GM23248 (cell line): ENCODE data around the gene FAM186B. TPM values are rescaled to one million over a fixed set of nuclear protein-coding genes. Genes with fewer than 3 reads are reported as not detected.

ENCODE experiments used
- DNase-seq: peaks from one replicate; pipeline ENCODE4 v3.0.0-alpha.2; 2015
- H2AFZ ChIP-seq: fragments of 200-600 bp; sonication (generic); 2 replicates; pipeline ENCODE4 v1.6.1; 2016; ENCODE audit warnings: antibody characterized with exemption
- H3F3A ChIP-seq: fragments of 200-600 bp; sonication (generic); 2 replicates; pipeline ENCODE4 v1.6.1; 2016; ENCODE audit warnings: mild to moderate bottlenecking, antibody characterized with exemption, mixed run types; ENCODE audit not compliant: insufficient read depth
- H3K27ac ChIP-seq: fragments of 200-600 bp; sonication (generic); 2 replicates; pipeline ENCODE4 v1.5.1; 2016; ENCODE audit warnings: mild to moderate bottlenecking
- H3K27me3 ChIP-seq: fragments of 200-600 bp; sonication (generic); replicated peaks from 2 replicates; pipeline ENCODE4 v1.6.1; 2016; ENCODE audit warnings: mild to moderate bottlenecking; ENCODE audit not compliant: insufficient read depth
- H3K36me3 ChIP-seq: fragments of 200-600 bp; sonication (generic); 2 replicates; pipeline ENCODE4 v1.6.1; 2016; ENCODE audit warnings: low read depth, mild to moderate bottlenecking
- H3K4me1 ChIP-seq: fragments of 200-600 bp; sonication (generic); 2 replicates; pipeline ENCODE4 v1.6.1; 2016; ENCODE audit warnings: mild to moderate bottlenecking; ENCODE audit not compliant: insufficient read depth
- H3K4me2 ChIP-seq: fragments of 200-600 bp; sonication (generic); one replicate; pipeline ENCODE4 v1.6.1; 2016; ENCODE audit warnings: mild to moderate bottlenecking; ENCODE audit not compliant: unreplicated experiment
- H3K4me3 ChIP-seq: fragments of 200-600 bp; sonication (generic); 2 replicates; pipeline ENCODE4 v1.5.1; 2016; ENCODE audit warnings: mild to moderate bottlenecking
- H3K79me2 ChIP-seq: fragments of 200-600 bp; sonication (generic); 2 replicates; pipeline ENCODE4 v1.6.1; 2016; ENCODE audit warnings: mild to moderate bottlenecking; ENCODE audit not compliant: insufficient read depth
- H3K9ac ChIP-seq: fragments of 200-600 bp; sonication (generic); 2 replicates; pipeline ENCODE4 v1.6.1; 2016; ENCODE audit warnings: mild to moderate bottlenecking
- H3K9me2 ChIP-seq: fragments of 200-600 bp; sonication (generic); 2 replicates; pipeline ENCODE4 v1.6.1; 2016; ENCODE audit warnings: mixed run types, mild to moderate bottlenecking, moderate library complexity; ENCODE audit not compliant: insufficient read depth
- H3K9me3 ChIP-seq: fragments of 200-600 bp; sonication (generic); one replicate; pipeline ENCODE4 v1.6.1; 2017; ENCODE audit warnings: low read depth
- H4K20me1 ChIP-seq: fragments of 200-600 bp; sonication (generic); 2 replicates; pipeline ENCODE4 v1.6.0; 2016; ENCODE audit not compliant: insufficient read depth
- EZH2 ChIP-seq: fragments of 200-600 bp; sonication (generic); IDR thresholded peaks from 2 replicates; pipeline ENCODE4 v1.6.1; 2018; ENCODE audit warnings: antibody characterized with exemption, mild to moderate bottlenecking; ENCODE audit not compliant: insufficient read depth, poor library complexity, severe bottlenecking
- EZH2phosphoT487 ChIP-seq: fragments of 200-600 bp; sonication (generic); IDR thresholded peaks from 2 replicates; pipeline ENCODE4 v1.6.1; 2018; ENCODE audit warnings: antibody characterized with exemption, moderate library complexity, mild to moderate bottlenecking, low read depth; ENCODE audit not compliant: insufficient read depth
- WGBS, 2 experiments: methylation state at CpG; one replicate each; pipeline ENCODE4 v1.1.6; 2015 to 2017; ENCODE audit warnings: low lambda C conversion rate in 2 of 2, low coverage in 1 of 2; ENCODE audit errors: missing lambda C conversion rate in 2 of 2; 5-methylcytosine and 5-hydroxymethylcytosine counted together
- in situ Hi-C: fragments of 300-500 bp; cut with MboI; formaldehyde crosslinking; loops from 2 replicates; pipeline ENCODE4 v1.15.0; 2020
- polyA plus RNA-seq: library from polyadenylated mRNA; unstranded; fragments of >200 nt; fragmentation: Nextera tagmentation; extraction: Ambion mirVana; gene quantifications from 2 replicates; pipeline ENCODE4 v1.2.1, GENCODE V29; 2016
- total RNA-seq: library from RNA; depleted of rRNA; stranded (reverse); fragments of >200 nt; shearing (Covaris generic); gene quantifications from 2 replicates; pipeline ENCODE4 v1.2.3, GENCODE V29; 2014

Gene FAM186B
- total and polyA plus RNA-seq, 2 experiments from 2014 or later: 0.22 to 0.38 TPM

DNA sequence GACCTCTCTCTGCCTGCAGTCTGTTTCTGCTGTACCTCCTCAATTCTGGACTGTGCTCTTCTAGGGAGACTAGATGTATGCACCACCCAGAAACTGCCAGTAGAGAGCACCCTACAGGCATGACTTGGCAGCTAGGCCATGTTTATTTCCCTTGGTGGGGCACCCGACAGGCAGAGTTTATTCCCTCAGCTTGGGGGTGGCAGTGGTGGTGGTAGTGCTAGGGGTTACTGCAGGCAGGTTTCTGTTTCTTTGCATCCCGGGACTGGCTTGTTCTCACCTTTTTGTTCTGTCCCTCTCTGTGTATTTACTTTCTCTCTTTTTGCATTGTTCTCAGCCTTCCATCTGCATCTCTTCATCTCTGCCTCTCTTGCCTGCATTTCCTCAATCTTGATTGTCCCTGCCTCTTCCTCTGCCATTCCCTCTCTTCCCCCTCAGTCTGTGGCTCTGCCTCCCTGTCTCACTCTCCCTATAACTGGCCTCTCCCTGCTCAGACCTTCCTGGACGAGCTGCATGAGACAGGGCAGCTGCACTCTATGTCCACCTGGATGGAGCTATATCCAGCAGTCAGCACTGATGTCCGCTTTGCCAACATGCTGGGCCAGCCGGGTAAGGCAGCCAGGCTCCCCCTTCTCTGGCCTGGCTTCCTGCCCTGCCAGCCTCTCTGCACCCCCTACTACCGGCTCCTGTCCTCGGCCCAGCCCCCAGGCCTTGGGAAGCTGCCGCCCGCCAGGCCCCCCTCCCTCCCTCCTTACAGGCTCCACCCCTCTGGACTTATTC is 31.7 kb upstream of the FAM186B start:
- no peak overlapping the region for H3K4me3 ChIP-seq
- H3K4me2 ChIP-seq: no peak overlapping the region
- H3K9ac ChIP-seq: no peak overlapping the region
- H3K9me3 ChIP-seq: no peaks in the 10 kb centered on the region
- TF ChIP-seq EZH2 (no peak), EZH2phosphoT487 (no peak)
- no peaks in the 10 kb centered on the region for H3K79me2 ChIP-seq
- no peak overlapping the region for H3K27ac ChIP-seq
- DNase-seq: peak; percentile 79
- H3F3A ChIP-seq: peaks cover 12% of the 10 kb centered on the region; the same call in 1 of the 2 replicates
- H3K27me3 ChIP-seq: no peaks in the 10 kb centered on the region
- H4K20me1 ChIP-seq: no peaks in the 10 kb centered on the region
- H3K36me3 ChIP-seq: no peaks in the 10 kb centered on the region; the same call in 1 of the 2 replicates
- in situ Hi-C loops: no loop called here
- no peaks in the 10 kb centered on the region for H3K4me1 ChIP-seq
- H2AFZ ChIP-seq: no peak overlapping the region
- WGBS, 2 experiments: 55 to 61% methylated on average over 5 to 9 of the region's 9 CpGs
- H3K9me2 ChIP-seq: no peaks in the 10 kb centered on the region

DNA sequence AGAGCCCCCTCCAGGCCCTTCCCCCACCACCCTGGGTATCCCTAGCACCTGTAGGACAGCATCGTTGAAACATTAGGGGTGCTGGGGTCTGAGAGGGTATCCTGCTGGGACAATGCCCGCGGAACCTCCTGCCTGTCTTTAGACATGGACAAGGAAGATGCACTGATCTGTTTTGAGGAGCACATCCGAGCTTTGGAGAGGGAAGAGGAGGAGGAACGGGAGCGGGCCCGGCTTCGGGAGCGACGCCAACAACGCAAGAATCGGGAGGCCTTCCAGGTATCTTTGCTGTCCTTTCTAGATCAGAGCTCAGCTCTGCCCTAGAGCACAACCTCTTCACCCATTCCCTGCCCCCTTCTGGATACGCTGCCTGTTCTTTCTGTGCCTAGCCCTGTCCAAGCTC is 31.1 kb upstream of the FAM186B start:
- no peak overlapping the region for H3K27ac ChIP-seq
- WGBS, 2 experiments: 73 to 76% methylated on average over 13 of the region's 13 CpGs
- H3F3A ChIP-seq: peaks cover 12% of the 10 kb centered on the region; the same call in 1 of the 2 replicates
- TF ChIP-seq EZH2phosphoT487: no peak
- TF ChIP-seq EZH2: no peak
- no peaks in the 10 kb centered on the region for H3K9me2 ChIP-seq
- H3K9me3 ChIP-seq: no peaks in the 10 kb centered on the region
- no peaks in the 10 kb centered on the region for H3K79me2 ChIP-seq
- no peak overlapping the region for H3K4me2 ChIP-seq
- no peak overlapping the region for H3K9ac ChIP-seq
- no peaks in the 10 kb centered on the region; the same call in 1 of the 2 replicates for H3K36me3 ChIP-seq
- no peaks in the 10 kb centered on the region for H4K20me1 ChIP-seq
- in situ Hi-C loops: no loop called here
- H3K4me1 ChIP-seq: no peaks in the 10 kb centered on the region
- no peak overlapping the region for H2AFZ ChIP-seq
- no peaks in the 10 kb centered on the region for H3K27me3 ChIP-seq
- no peak for DNase-seq
- H3K4me3 ChIP-seq: no peak overlapping the region

DNA sequence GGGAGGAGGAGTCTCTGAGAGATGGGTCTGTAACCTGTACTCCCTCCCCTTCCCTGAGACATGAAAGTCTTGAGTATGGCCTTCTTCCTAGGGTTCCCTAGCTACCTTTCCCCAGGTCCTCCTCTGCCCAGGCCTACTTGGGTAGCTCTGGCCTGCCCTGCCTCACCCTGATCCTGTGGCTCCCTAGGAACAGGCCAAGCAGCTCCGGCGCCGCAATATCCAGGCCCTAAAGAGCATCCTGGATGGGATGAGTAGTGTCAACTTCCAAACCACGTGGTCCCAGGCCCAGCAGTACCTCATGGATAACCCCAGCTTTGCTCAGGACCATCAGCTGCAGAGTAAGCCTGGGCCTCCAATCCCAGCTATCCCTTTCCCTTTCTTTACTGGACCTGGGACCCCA is 30.2 kb upstream of the FAM186B start:
- no peaks in the 10 kb centered on the region for H3K79me2 ChIP-seq
- H3K9ac ChIP-seq: no peak overlapping the region
- H3K36me3 ChIP-seq: no peaks in the 10 kb centered on the region; the same call in 1 of the 2 replicates
- no peaks in the 10 kb centered on the region for H3K9me3 ChIP-seq
- WGBS, 2 experiments: 81 to 91% methylated on average over 4 of the region's 4 CpGs
- H3K9me2 ChIP-seq: no peaks in the 10 kb centered on the region
- no peaks in the 10 kb centered on the region for H3K27me3 ChIP-seq
- H3K27ac ChIP-seq: no peak overlapping the region
- H2AFZ ChIP-seq: no peak overlapping the region
- no peak overlapping the region for H3K4me3 ChIP-seq
- no peak overlapping the region for H3K4me2 ChIP-seq
- H3K4me1 ChIP-seq: no peaks in the 10 kb centered on the region
- peaks cover 12% of the 10 kb centered on the region; the same call in 1 of the 2 replicates for H3F3A ChIP-seq
- DNase-seq: no peak
- H4K20me1 ChIP-seq: no peaks in the 10 kb centered on the region
- TF ChIP-seq EZH2 (no peak), EZH2phosphoT487 (no peak)
- in situ Hi-C loops: no loop called here

DNA sequence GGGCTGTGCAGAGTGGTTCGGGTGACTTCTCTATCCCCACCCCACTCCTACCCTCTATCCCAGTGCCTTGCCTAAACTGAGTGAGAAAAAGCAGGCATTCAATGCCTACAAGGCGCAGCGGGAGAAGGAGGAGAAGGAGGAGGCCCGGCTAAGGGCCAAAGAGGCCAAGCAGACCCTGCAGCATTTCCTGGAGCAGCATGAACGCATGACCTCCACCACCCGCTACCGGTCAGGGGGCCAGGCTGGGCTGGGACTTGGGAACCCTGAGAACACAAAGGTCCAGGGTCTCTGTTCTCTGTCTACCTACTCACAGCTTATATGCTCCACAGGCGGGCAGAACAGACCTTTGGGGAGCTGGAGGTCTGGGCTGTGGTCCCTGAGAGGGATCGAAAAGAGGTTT is 29.6 kb upstream of the FAM186B start:
- Histone ChIP-seq H4K20me1 (no peaks in the 10 kb centered on the region), H3K4me1 (no peaks in the 10 kb centered on the region), H3K79me2 (no peaks in the 10 kb centered on the region), H3K9me2 (no peaks in the 10 kb centered on the region), H3K9ac (no peak overlapping the region), H3F3A (peaks cover 12% of the 10 kb centered on the region; the same call in 1 of the 2 replicates), H3K27me3 (no peaks in the 10 kb centered on the region), H3K4me3 (no peak overlapping the region), H2AFZ (no peak overlapping the region), H3K4me2 (no peak overlapping the region), H3K36me3 (no peaks in the 10 kb centered on the region; the same call in 1 of the 2 replicates), H3K27ac (no peak overlapping the region), H3K9me3 (no peaks in the 10 kb centered on the region)
- in situ Hi-C loops: no loop called here
- DNase-seq: no peak
- no peak for TF ChIP-seq EZH2
- no peak for TF ChIP-seq EZH2phosphoT487
- WGBS, 2 experiments: 91 to 95% methylated on average over 9 of the region's 9 CpGs
